GM21528 (cell line): ENCODE measurements around the gene GREB1L.
A peak's percentile ranks its signal among the peaks of the same experiment; 100 is the strongest.

Experiments
- ATAC-seq: cut with Tn5 transposase; IDR thresholded peaks from one replicate; pipeline ENCODE4 v1.9.1; 2021; ENCODE audit warnings: mild to moderate bottlenecking, moderate library complexity; ENCODE audit not compliant: unreplicated experiment, low FRiP score

GREB1L gene

DNA sequence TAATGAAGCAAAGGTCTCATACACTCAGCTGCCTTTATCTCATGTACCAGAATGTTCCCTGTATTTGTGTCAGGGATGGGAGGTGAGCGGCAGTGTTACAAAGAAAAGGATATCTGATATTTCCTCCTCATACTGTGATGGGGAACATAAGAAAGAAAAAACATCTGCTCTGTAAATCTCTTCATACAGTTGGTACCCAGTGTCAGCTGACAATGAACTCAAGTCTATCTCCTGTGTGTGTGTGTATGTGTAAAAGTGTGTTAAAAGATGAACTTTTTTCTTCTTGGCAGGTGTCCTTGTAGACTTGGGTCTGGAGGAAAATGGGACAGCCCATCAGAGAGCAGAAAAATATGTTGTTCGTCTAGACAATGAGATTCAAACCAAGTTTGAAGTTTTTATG, 230.7 kb downstream of the GREB1L start:
- ATAC-seq, result no peak

DNA sequence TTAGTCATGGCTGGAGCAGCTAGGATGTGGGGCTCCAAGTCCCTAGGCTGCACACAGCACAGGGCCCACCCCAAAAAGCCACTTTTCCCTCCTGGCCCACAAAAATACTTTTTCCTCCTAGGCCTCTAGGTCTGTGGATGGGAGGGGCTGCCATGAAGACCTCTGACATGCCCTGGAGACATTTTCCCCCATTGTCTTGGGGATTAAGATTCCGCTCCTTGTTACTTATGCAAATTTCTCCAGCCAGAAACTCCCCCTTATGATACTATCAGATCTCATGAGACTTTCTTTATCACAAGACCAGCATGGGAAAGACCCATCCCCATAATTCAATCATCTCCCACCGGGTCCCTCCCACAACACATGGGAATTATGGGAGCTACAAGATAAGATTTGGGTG, 232.6 kb downstream of the GREB1L start:
- ATAC-seq, result no peak

DNA sequence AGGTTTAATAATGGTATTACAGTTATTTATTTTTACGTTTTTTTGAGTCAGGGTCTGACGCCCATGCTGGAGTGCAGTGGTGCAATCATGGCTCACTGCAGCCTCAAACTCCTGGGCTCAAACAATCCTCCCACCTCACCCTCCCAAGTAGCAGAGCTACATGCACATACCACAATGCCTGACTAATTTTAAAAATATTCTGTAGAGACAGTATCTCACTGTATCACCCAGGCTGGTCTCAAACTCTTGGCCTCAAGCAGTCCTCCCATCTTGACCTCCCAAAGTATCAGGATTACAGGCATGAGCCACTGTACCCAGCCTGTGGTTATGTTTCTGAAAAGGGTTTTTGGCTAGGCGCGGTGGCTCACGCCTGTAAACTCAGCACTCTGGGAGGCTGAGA, 237.7 kb downstream of the GREB1L start:
- ATAC-seq, result no peak

DNA sequence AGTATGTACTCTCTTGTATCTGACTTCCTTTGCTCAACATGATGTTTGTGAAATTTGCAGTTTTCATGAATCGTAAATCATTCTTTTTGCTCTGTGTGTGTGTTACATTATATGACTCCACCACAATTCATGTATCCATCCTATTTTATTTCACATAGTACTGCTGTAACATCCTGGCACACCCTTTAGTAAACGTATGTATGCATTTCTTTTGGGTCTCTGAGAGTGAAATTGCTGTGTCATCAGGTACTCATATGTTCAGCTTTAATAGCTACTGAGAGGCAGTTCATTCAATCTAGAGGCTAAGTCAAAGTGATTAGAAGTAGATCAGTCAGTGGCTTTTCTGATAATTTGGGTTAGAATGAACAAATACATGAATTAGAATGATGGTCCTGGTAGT, 239.7 kb downstream of the GREB1L start:
- ATAC-seq, result no peak

DNA sequence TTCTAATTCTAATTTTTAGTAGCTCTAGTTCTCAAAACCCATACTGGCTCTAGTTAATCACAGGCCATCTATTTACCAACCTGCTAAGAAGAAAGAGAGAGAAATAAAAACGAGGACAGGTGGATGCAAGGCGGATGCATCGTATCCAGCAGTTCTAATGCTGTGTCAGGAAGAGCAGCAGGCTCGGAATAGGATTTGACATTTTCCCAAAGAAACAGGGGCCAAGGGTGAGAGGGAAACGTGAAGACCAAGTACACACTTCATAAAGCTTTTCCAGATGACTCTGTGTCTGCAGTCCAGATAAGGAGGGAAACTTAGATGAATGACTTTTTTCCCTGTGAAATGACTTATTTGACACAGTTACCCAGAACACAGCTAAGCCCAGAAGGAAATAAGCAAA, 241.0 kb downstream of the GREB1L start:
- ATAC-seq, result no peak

DNA sequence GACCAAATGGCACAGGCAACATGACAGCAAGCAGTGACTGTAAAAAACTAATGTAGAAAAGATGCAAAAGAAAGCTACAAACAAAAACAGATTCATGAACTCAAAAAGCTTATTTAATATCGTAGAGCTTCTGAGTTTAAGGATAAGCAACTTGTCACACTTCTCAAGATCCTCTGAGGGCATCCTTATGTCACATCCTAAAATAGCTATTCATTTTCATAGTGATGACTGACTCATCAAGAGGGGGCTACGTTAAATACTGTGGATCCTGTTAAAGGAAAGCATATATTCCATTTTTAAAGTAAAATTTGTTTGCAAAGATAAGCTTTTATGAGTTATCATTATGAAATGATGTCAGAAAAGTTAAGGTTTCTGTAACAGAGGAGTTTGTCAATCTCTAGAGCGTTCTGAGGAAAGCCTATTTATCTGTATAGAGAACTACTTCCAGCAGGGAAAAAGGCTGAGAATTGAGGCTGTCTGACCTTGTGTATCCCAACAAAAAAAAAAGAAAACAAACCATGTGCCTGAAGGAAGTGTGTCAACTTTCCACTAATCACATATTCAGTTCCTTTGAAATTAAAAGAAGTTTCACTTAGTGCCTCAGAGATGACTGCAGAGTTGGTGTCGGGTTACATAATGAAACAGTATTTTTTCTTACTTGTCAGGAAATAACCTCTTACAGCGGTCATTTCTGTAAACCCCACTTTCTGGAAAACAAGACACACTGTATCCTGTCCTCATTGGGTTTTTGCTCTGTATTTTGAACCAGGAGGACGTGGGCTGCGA, 243.0 kb downstream of the GREB1L start:
- no peak for ATAC-seq

DNA sequence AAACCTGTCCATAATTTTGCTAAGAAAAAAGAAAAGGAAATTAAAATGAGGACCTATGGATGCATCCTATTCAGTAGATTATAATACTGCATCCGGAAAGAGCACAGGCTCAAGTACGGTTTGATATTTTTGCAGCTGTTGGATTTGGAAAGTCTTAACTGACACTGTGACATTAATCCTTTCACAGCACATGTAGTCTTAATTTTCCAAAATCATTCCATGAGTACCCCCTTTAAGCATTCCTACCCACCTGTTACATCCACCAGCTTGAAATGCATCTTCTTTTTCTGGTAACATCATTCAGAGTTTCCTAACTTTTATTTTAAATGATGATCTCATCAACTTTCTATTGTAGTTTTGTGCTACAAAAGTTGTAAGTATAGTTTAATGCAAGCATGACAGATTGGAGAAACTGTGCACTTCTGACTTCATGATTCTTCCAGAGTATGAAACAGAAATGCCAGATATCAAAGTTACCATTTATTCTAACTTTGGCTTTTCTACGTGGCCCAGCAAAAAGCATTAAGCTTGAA, 244.9 kb downstream of the GREB1L start:
- ATAC-seq, result no peak

DNA sequence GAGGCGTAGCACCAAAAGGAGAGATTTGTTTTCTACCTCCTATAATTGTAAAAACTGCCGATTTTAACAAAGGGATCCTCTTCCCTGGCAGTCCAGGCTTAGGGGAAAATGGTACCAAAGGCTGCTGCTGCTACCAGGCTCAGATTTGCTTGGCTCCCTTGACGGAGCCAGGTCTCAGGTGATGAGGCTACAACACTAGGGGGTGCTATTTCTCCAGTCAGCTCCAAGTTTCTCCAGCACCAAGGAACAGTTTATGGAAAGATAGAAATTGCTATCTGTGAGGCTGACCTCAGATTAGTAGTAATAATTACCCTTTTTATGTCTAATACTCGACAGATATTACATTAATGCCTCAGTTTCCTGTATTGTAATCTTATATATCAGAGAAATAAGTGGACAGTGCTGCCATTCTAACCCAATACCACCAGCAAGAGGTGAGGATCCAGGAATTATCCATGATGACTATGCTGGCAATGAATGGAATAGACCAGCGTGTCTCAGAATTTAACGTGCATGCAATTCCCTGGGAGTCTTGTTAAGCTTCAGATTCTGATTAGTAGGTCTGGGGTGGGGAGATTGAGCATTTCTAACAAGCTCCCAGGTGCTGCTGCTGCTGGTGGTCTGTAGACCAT, 247.2 kb downstream of the GREB1L start:
- ATAC-seq, result peak; percentile 64

DNA sequence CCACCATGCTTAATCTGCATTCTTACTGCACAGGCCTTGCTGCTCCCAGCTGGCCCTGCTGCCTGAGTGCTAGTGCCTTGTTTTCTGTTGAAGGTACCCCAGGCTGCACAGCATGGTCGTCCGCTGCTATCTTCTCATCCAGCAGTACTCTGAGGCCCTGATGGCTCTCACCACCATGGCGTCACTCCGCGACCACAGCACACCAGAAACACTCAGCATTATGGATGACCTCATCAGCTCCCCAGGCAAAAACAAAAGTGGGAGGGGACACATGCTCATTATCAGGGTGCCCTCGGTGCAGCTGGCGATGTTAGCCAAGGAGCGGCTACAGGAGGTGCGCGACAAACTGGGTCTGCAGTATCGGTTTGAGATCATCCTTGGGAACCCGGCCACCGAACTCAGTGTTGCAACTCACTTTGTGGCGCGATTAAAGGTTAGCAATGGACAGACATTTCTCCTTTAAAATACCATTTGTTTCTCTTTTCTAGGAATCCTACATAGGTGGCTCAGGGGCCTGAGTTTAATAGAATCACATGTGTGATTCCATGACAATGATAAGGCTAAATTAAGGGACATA, 248.0 kb downstream of the GREB1L start:
- ATAC-seq, result no peak

DNA sequence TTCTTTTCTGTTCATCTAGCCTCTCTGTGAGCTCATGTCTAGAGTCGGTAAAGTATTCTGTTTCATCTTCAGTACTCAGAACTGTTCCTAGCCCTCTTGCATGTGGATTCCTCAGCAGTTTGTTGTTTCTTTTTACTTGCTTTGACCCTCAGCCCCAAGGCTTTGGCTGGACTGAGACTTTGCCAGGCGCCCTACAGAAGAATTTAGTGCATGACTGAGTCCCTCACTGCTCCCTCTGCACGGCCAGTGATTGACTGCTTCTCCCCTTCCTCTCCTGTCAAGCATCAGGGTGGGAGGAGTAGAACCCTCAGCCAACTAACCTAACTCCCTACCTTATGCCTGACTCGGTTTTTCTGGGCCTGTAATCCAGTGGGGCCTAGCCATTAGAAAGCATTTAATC, 248.7 kb downstream of the GREB1L start:
- ATAC-seq, result no peak

DNA sequence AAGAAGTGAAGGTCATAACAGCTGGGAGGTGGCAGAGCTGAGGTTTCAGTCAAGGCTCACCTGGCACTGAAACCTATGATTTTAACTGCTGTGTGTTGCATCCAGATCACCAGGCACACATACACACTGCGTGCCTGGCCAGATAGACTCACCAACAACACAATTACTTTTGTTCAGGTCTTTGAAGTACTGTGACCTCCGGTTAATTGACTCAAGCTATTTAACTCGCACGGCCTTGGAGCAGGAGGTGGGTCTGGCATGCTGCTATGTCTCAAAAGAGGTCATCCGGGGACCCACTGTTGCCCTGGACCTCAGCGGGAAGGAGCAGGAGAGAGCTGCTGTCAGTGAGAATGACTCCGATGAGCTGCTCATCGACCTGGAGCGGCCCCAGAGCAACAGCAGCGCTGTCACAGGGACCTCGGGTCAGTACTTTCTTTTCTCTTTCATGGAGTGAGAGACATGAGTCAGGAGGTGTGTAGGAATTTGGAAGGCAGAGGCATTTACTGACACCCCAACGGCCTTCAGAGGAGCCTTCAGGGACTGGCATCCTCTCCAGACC, 254.3 kb downstream of the GREB1L start:
- ATAC-seq, result no peak

DNA sequence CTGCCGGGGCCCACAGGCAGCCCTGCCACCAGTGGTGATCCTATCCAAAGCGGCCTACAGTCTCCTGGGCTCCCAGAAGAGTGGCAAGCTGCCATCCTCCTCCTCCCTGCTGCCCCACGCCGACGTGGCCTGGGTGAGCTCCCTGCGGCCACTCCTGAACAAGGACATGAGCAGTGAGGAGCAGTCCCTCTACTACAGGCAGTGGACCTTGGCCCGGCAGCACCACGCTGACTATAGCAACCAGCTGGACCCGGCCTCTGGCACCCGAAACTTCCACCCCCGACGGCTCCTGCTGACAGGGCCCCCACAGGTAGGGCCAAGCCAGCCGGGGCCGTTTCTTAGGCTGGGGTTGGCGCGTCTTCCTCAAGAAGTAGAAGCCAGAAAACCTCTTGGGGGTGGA, 258.0 kb downstream of the GREB1L start:
- no peak for ATAC-seq

DNA sequence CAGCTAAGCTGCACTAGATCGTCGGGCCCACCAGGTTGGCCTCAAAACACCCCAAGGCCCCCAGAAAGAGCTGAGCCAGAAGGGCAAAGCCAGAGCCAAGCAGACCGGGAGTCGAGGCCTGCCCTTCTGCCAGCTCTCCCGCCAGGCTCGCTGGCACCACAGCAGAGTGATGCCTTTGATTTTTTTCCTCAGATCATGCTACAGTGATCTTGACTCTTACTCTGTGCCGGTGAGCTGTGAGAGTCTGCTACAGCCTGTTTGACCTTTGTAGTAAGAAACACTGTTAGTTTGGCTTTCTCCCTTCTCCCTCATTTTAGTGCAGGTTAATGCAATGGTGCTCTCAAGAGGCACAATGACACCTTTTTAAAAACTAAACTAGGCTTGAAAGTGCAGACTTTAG, 260.6 kb downstream of the GREB1L start:
- no peak for ATAC-seq

DNA sequence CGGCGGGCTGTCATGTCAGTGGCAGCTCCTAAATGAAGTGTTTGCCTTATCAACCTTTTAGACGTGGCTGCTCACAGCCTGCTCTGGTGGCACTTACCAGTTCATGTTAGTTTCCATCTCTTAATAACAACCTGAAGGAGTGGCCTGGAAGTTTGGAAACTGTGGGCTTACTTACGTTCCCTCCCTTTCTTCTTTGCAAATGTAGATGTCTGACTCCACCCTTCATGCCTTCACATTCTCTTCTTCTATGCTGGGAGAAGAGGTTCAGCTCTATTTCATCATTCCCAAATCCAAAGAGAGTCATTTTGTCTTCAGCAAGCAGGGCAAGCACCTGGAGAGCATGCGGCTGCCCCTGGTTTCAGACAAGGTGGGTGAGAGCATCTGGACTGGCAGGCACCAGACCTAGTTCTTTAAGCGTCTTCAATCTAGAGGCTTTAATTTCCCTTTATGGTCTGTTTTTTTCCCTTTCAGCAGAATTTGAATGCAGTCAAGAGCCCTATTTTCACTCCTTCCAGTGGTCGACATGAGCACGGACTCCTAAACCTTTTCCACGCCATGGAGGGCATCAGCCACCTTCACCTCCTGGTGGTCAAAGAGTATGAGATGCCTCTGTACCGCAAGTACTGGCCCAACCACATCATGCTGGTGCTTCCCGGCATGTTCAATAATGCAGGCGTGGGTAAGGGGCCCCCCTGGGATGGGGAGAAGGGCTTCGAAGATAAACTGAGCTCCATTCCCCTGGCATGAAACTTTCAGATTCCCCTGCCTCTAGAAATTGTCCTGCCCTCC, 266.1 kb downstream of the GREB1L start:
- no peak for ATAC-seq

DNA sequence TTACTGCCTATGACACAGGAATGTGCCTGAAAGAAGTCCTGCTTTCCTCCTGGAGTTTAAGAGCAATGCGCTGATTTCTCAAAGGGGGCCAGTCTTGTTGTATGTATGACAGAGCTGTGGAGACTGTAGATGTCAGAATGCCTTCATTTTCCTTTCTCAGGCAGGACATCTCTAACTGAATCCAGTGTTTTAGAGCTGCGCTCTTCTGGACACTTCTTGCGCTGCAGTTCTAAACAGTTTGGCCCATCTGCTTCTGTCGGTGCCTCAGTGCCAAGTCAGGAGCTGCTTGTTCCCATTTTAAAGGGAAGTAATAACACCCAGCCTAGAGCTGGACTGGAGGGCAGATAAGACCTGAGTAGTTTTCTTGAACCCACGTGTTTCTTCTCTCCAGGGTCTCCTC, 267.0 kb downstream of the GREB1L start:
- ATAC-seq, result no peak

DNA sequence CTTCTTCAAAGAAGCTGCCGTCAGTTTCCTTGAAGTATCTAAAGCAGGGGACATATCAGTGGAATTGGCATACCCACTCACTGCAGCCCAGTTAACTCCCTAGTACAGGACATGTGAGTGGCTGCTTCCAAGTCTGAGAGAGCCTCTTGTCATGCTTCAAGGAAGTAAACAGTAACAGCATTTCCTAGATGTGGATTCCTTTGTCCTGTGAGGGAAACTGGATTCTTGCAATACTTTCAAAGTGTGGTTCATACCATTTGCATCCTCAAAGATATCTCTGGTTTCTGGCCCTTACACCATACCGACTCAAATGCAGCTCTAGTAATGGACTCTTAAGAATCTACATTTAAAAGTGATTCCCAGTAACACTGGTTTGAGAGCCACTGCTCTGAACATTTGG, 271.3 kb downstream of the GREB1L start:
- ATAC-seq, result no peak

DNA sequence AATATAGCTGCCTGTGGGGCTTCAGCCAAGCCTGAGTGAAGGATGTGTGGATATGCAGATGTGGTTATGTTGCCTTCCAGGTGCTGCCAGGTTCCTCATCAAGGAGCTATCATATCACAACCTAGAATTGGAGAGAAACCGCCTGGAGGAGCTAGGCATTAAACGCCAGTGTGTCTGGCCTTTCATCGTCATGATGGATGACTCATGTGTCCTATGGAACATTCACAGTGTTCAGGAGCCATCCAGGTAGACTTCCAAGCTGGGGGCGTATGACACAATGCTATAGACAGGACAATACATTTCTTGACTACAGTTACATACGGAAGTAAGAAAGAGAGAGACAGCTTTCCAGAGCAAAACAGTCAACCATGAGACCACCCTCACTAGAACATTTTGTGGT, 271.7 kb downstream of the GREB1L start:
- no peak for ATAC-seq

DNA sequence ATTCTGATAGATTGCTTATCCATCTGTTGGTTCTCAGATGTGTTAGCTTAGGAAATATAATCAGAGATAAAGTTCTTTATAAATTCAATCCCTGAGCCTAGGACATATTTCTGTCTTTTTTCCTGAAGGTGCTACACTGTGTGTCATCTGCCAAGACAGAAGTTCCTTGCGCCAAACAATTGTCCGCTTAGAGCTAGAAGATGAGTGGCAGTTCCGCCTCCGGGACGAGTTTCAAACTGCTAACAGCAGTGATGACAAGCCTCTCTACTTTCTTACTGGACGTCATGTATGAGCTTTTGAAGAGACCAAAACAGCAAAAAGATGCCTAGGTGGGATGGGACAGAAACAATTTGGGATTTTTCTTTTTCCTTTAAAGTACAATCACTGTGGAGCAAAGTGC, 280.5 kb downstream of the GREB1L start:
- ATAC-seq, result no peak

DNA sequence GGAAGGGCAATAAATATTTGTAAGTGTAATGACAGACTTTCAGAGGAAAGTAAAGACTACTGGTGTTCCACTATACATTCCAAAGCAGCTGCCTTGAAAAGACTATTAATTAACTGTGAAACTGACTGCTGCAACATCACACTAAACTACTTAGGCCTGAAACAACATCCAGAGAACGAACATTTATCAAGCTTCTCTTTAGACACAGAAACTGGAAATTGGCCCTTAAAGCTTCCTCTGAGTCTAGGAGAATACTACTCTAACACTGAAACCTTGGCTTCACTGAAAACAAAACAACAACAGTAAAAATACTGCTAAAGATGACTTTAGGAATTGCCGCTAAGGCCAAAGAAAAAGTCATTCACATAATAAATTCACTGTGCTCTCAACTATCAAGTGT, 283.9 kb downstream of the GREB1L start:
- ATAC-seq, result no peak

DNA sequence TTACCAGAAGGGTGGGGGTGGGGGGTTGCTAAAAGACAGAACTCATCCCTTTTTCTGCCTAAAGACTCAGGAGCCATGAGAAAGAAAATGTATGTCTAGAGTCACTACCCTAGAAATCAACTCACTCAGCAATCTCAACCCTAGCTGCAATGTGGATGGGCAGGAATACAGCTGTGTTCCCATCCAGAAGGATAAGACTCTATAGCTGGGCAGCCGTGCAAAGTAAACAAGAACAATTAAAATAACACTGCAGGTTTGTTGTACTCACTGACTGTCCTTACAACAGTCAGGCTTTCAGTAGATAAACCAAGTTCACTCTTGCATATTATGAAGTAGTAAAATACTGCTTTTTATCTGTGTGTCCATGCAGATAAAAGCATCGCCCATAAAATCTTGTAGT, 284.4 kb downstream of the GREB1L start:
- ATAC-seq, result no peak

DNA sequence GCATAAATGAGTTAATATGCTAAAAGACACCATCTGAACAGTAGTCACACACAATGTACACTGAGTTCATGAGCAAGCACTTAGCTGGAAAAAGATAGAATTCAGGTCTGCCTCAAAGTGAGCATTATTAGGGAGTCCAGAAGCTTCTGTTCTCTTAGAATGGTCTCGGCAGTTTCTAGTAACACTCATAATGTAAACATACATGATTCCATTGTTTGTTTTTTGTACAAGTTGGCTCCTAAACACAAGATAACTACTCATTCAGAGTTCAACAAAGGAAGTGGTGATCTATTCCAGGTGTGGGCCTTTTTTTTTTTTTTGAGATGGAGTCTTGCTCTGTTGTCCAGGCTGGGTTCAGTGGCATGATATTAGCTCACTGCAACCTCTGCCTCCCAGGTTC, 292.3 kb downstream of the GREB1L start:
- no peak for ATAC-seq
